H1 (cell line): ENCODE data around the gene TPPP3.
A peak's percentile ranks its signal among the peaks of the same experiment; 100 is the strongest.

Source experiments
- BRCA1 ChIP-seq: IDR thresholded peaks from 2 replicates; pipeline ENCODE4 v1.6.1; 2012; ENCODE audit warnings: low read depth, low read length, improper control_type of control experiment
- HDAC2 ChIP-seq, 2 experiments: fragments of 300-600 bp in 1 of 2; sonication (generic) in 1 of 2; IDR thresholded peaks; 2 replicates each; pipeline ENCODE4 v1.6.1; 2011 to 2012; ENCODE audit warnings: low read depth in 2 of 2, low read length in 2 of 2, mild to moderate bottlenecking in 2 of 2, moderate library complexity in 2 of 2, borderline replicate concordance in 1 of 2, inconsistent platforms in 1 of 2
- POLR2AphosphoS5 ChIP-seq: IDR thresholded peaks from 2 replicates; pipeline ENCODE4 v1.6.1; 2011; ENCODE audit warnings: low read depth, low read length
- SIN3A ChIP-seq, 2 experiments: IDR thresholded peaks in 1 of 2; conservative IDR thresholded peaks in 1 of 2; 2 replicates each; pipeline ENCODE4 v1.6.1; 2011 to 2012; ENCODE audit warnings: low read length in 2 of 2, improper control_type of control experiment in 1 of 2, low read depth in 1 of 2, mild to moderate bottlenecking in 1 of 2
- TAF1 ChIP-seq: IDR thresholded peaks from 2 replicates; pipeline ENCODE4 v1.6.1; 2011; ENCODE audit warnings: mild to moderate bottlenecking, low read depth, low read length
- TBP ChIP-seq: IDR thresholded peaks from 2 replicates; pipeline ENCODE4 v1.6.1; 2011; ENCODE audit warnings: low read depth, low read length, improper control_type of control experiment
- TF ChIP-seq, protein P1 (sequence below), 3 experiments: IDR thresholded peaks; 1 replicate in 2 of 3; 2 replicates in 1 of 3; pipeline versions ENCODE4 v1.5.1 to v1.6.1; 2011; ENCODE audit warnings: low read length in 3 of 3, mild to moderate bottlenecking in 3 of 3, inconsistent platforms in 2 of 3, low read depth in 1 of 3, moderate library complexity in 1 of 3; ENCODE audit not compliant: insufficient read depth in 1 of 3; ENCODE audit errors: control extremely low read depth in 1 of 3

DNA sequence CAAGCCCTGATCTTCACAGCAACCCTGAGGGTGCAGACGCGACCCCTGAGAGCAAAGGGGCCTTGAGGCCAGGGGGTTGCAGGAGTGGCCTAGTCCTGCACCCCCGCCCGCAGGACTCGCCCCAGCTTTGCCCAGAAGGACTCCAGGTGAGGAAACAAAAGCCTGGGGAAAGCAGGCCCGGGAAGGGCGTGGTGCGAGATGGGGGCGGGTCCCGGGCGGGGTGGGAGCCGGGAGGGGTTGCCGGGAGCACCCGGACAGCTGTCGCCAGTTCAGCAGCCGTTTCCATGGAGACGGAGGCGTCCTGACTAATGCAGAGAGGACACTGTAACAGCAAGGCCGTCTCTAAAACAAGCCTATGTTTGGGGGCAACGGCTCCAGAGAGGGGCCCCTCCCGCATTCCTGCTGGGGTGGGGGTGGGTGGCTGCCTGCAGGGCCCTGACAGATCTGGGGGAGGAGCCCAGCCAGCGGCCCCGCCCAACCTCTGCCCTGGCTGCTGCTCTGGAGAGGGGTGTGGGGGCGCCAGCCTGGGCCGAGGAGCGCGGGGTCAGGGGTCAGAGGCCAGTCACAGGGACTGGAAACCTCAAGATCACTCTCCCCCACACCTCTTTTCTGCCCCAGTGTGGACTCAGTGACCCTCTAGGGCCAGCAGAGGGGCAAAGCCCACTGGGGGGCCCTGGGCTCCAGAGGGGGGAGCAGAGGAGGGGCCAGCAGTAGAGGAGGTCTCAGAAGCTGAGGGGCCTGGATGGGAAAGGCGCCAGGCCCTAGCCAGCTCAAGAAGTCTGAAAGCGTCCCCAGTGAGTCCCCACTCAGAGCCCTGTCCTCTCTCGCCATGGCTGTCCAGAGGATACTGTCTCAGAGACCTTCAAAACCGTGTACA is 3.1 kb upstream of the TPPP3 start:
- TF ChIP-seq TBP, result no peak
- TF ChIP-seq SIN3A (conservative IDR thresholded peaks at IDR 0.05 in 1 of 2, IDR thresholded peaks at IDR 0.05 in 1 of 2; ENCODE audit: low read depth in 1 of 2, low read length in 2 of 2), result peak; percentile 89 to 91; a peak in 3 of 4 replicates
- TF ChIP-seq BRCA1, result no peak
- TF ChIP-seq, protein P1, sequence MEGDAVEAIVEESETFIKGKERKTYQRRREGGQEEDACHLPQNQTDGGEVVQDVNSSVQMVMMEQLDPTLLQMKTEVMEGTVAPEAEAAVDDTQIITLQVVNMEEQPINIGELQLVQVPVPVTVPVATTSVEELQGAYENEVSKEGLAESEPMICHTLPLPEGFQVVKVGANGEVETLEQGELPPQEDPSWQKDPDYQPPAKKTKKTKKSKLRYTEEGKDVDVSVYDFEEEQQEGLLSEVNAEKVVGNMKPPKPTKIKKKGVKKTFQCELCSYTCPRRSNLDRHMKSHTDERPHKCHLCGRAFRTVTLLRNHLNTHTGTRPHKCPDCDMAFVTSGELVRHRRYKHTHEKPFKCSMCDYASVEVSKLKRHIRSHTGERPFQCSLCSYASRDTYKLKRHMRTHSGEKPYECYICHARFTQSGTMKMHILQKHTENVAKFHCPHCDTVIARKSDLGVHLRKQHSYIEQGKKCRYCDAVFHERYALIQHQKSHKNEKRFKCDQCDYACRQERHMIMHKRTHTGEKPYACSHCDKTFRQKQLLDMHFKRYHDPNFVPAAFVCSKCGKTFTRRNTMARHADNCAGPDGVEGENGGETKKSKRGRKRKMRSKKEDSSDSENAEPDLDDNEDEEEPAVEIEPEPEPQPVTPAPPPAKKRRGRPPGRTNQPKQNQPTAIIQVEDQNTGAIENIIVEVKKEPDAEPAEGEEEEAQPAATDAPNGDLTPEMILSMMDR (IDR thresholded peaks at IDR 0.05; ENCODE audit: control extremely low read depth in 1 of 3, insufficient read depth in 1 of 3, low read depth in 1 of 3, low read length in 3 of 3), result no peak
- no peak for TF ChIP-seq HDAC2 (IDR thresholded peaks at IDR 0.05; ENCODE audit: borderline replicate concordance in 1 of 2, low read depth in 2 of 2, low read length in 2 of 2)
- no peak for TF ChIP-seq TAF1
- no peak for TF ChIP-seq POLR2AphosphoS5
